Progenitor cell of endocrine pancreas (in vitro differentiated cells): Measurements from ENCODE around the gene DHRS11. TPM values are rescaled to one million over a fixed set of nuclear protein-coding genes. Genes with fewer than 3 reads are reported as not detected.

Experiments used
- DNase-seq: peaks from one replicate; pipeline ENCODE4 v3.0.0; 2021; ENCODE audit warnings: low spot score; ENCODE audit not compliant: unreplicated experiment
- H3K27ac Mint-ChIP-seq: 2 replicates; pipeline ENCODE4 v1.8.0; 2021; ENCODE audit warnings: mild to moderate bottlenecking, moderate library complexity, mixed read lengths
- H3K27me3 Mint-ChIP-seq: 2 replicates; pipeline ENCODE4 v1.8.0; 2021; ENCODE audit warnings: mixed read lengths
- H3K36me3 Mint-ChIP-seq: 2 replicates; pipeline ENCODE4 v1.8.0; 2022; ENCODE audit warnings: mixed read lengths; ENCODE audit not compliant: insufficient read depth
- H3K4me1 Mint-ChIP-seq: 2 replicates; pipeline ENCODE4 v1.8.0; 2021; ENCODE audit warnings: low read depth, mixed read lengths
- H3K4me3 Mint-ChIP-seq: 2 replicates; pipeline ENCODE4 v1.8.0; 2021; ENCODE audit warnings: low read depth, mild to moderate bottlenecking, moderate library complexity, mixed read lengths
- H3K9me3 Mint-ChIP-seq: 2 replicates; pipeline ENCODE4 v1.8.0; 2021; ENCODE audit warnings: low read depth, mixed read lengths
- CTCF ChIP-seq: fragments of 200-600 bp; sonication (generic); IDR thresholded peaks from one replicate; pipeline ENCODE4 v1.5.0; 2021; ENCODE audit warnings: antibody characterized with exemption, mild to moderate bottlenecking; ENCODE audit not compliant: unreplicated experiment
- total RNA-seq: library from RNA; stranded (reverse); gene quantifications from 2 replicates; pipeline ENCODE4 v1.2.1, GENCODE V29; 2021

DHRS11 gene
- total RNA-seq, 1 donor from 2014 or later, result 12.0 TPM

DNA sequence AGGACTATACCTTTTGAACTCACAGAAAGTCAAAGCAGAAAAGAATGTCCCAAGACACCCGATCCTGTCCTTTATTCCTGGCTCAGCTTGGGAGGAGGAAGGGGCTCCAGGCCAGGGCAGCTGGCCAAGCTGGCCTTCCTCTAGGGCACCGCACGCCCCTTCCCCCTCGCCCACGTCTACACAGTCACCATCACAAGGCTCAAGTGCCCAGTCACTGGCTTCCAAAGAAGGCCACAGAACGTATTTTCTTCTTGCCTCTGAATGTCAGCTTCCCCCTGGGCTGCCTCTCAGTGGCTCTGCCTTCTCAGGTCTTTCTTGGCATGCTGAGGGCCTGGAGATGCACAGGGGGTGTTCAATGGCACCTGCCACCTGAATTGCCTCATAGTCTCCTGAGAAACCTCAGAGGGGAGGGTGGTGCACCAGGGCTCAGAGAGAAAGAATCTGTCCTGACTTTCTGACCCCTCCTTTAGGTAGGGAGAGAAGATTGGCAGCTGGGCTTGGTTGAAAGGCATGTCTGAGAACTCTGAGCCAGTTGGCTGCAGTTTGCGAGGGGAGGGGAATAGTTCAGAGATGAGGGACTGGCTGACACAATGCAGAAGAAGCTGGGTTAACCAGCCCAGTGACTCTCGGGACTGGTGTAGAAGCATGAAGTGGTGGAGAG is 2.1 kb downstream of the DHRS11 start:
- Mint-ChIP-seq H3K27ac (no peak overlapping the region), H3K4me1 (peaks cover 13% of the 10 kb centered on the region), H3K27me3 (no peaks in the 10 kb centered on the region), H3K4me3 (peak overlapping the region; percentile 37), H3K9me3 (no peaks in the 10 kb centered on the region), H3K36me3 (peaks cover 5% of the 10 kb centered on the region)
- DNase-seq, result no peak
- TF ChIP-seq CTCF, result no peak

GRCh38 chr17:36594626-36595401 is 3.1 kb downstream of the DHRS11 start:
- H3K27ac Mint-ChIP-seq, result no peak overlapping the region
- no peak for TF ChIP-seq CTCF
- H3K27me3 Mint-ChIP-seq, result no peaks in the 10 kb centered on the region

DNA sequence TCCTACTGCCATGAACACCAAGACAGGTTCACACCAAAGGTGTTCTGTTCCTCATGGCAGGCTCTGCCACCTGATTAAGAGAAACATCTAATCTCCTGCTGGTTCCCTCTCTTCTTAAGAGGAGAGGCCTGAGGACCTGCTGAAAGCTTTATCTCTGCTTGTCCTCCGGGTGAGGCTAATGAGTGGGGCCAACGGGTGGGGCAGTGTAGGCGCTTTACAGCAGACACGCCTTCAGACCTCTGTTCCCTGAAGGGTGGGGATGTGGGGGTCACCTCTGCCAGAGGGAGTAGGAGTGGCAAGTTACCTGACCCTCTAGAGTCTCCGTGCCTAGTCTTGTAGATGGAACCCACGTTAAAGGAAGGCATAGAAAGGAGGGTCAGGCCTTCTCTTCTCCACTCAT is 5.5 kb downstream of the DHRS11 start:
- peaks cover 17% of the 10 kb centered on the region for H3K4me1 Mint-ChIP-seq
- no peak overlapping the region for H3K4me3 Mint-ChIP-seq

More at GRCh38 chr17:36594626-36595401, 3.1 kb downstream of the DHRS11 start:
- no peak overlapping the region for H3K4me3 Mint-ChIP-seq
- H3K4me1 Mint-ChIP-seq, result peaks cover 13% of the 10 kb centered on the region
- no peak for DNase-seq
- no peaks in the 10 kb centered on the region for H3K9me3 Mint-ChIP-seq
- peaks cover 3% of the 10 kb centered on the region for H3K36me3 Mint-ChIP-seq

DNA sequence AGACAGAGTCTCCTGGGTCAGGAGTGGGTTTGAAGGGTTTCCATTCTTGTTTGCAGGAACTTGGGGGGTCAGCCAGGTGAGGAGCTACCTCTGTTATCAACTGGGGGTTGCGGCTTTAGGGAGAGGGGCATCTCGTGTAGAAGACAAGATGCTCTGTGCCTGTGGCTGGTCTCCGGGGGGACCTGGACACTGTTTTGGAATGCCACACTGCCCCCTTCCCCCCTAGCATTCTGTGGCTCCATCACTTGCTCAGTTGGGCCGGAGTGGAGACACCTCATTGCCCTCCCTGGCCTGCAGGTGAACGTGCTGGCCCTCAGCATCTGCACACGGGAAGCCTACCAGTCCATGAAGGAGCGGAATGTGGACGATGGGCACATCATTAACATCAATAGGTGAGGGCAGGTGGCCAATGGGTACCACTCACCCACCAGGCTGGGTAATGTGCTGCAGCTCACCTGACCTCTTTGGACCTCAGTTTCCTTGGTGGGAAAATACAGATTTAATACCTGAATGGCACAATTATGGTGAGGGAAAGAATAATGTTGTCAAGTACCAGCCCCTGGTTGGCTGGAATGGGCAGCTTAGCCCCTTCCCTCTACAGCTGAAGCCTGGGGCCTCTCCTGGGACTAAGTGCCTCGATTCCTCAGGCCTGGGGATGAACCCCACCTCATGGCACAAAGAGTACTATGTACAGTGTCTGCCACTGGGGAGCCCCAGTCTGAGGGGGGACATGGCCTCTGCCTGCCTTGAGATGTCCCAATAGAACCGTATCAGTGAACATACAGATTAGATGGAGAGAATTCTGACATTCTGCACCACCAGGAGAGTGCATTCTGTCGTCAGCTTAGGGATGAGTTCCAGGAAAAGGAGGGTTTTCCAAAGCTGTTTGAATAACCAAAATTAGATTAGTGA is 6.4 kb downstream of the DHRS11 start:
- peaks cover 15% of the 10 kb centered on the region for H3K4me1 Mint-ChIP-seq
- H3K27ac Mint-ChIP-seq, result no peak overlapping the region
- TF ChIP-seq CTCF, result no peak
- no peak for DNase-seq
- no peaks in the 10 kb centered on the region for H3K27me3 Mint-ChIP-seq
- H3K4me3 Mint-ChIP-seq, result no peak overlapping the region
- no peaks in the 10 kb centered on the region for H3K9me3 Mint-ChIP-seq
- H3K36me3 Mint-ChIP-seq, result peaks cover 1% of the 10 kb centered on the region

More for the DNA sequence above, 5.5 kb downstream of the DHRS11 start:
- no peak overlapping the region for H3K27ac Mint-ChIP-seq
- TF ChIP-seq CTCF, result no peak
- DNase-seq, result no peak
- H3K9me3 Mint-ChIP-seq, result no peaks in the 10 kb centered on the region
- H3K27me3 Mint-ChIP-seq, result no peaks in the 10 kb centered on the region
- H3K36me3 Mint-ChIP-seq, result peaks cover 1% of the 10 kb centered on the region

- no peak for DNase-seq
- peaks cover 1% of the 10 kb centered on the region for H3K36me3 Mint-ChIP-seq
- no peaks in the 10 kb centered on the region for H3K27me3 Mint-ChIP-seq
- H3K27ac Mint-ChIP-seq, result no peak overlapping the region
- no peak overlapping the region for H3K4me3 Mint-ChIP-seq
- peaks cover 14% of the 10 kb centered on the region for H3K4me1 Mint-ChIP-seq
- no peak for TF ChIP-seq CTCF
- no peaks in the 10 kb centered on the region for H3K9me3 Mint-ChIP-seq
Measured at GRCh38 chr17:36598951-36599401, 7.3 kb downstream of the DHRS11 start.
